MM.1S (cell line): ENCODE measurements around the gene DNAL1.

Experiments used
- CTCF ChIP-seq: fragments of 300-600 bp; sonication (generic); IDR thresholded peaks from 2 replicates; pipeline ENCODE4 v1.5.1; 2016; ENCODE audit warnings: antibody characterized with exemption, low read length, mixed read lengths
- EZH2 ChIP-seq: fragments of 300-600 bp; sonication (generic); optimal IDR thresholded peaks from 2 replicates; pipeline ENCODE3; 2017; ENCODE audit warnings: low read depth, mild to moderate bottlenecking, antibody characterized with exemption, low read length, mixed read lengths
- EZH2phosphoT487 ChIP-seq: fragments of 300-600 bp; sonication (generic); IDR thresholded peaks from 2 replicates; pipeline ENCODE4 v1.6.1; 2018; ENCODE audit warnings: antibody characterized with exemption, low read length

- no peak for TF ChIP-seq EZH2
- TF ChIP-seq CTCF = no peak
- no peak for TF ChIP-seq EZH2phosphoT487
These were observed 72.5 kb downstream of the DNAL1 start for GRCh38 chr14:73717266-73717665.
